GM12875 (cell line): ENCODE data around the gene GDPGP1.

Experiments
- H3K4me3 ChIP-seq: one replicate; pipeline ENCODE4 v1.5.1; 2011; ENCODE audit warnings: low read depth, low read length, control low read depth
- TF ChIP-seq, protein P1 (sequence below): IDR thresholded peaks from 2 replicates; pipeline ENCODE4 v1.5.1; 2011; ENCODE audit warnings: low read depth, mild to moderate bottlenecking, control low read depth, inconsistent platforms, low read length, moderate library complexity, borderline replicate concordance; ENCODE audit not compliant: insufficient read depth

The GDPGP1 gene

DNA sequence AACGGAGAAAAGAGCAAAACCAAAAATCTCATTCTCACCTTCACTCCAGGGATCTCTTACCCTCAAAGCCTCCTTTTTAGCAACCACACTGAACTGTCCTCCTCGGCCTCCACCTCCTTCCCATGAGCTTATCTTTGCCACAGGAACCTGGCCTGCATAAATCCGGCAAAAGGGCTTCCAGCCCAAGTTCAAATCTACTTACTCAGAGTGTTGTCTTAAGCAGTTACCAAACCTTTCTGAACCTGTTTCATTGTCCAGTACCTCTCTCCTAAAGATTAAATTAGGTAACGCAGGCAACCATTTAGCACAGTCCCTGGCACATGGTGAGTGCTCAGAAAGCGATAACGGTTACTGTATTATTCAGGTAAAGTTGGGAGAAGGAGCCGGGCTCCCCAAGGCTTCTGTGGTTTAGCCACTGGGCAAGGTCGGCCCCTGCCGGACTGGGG lies 1.0 kb upstream of the GDPGP1 start:
- H3K4me3 ChIP-seq, result peak overlapping the region; percentile 83
- TF ChIP-seq, protein P1, sequence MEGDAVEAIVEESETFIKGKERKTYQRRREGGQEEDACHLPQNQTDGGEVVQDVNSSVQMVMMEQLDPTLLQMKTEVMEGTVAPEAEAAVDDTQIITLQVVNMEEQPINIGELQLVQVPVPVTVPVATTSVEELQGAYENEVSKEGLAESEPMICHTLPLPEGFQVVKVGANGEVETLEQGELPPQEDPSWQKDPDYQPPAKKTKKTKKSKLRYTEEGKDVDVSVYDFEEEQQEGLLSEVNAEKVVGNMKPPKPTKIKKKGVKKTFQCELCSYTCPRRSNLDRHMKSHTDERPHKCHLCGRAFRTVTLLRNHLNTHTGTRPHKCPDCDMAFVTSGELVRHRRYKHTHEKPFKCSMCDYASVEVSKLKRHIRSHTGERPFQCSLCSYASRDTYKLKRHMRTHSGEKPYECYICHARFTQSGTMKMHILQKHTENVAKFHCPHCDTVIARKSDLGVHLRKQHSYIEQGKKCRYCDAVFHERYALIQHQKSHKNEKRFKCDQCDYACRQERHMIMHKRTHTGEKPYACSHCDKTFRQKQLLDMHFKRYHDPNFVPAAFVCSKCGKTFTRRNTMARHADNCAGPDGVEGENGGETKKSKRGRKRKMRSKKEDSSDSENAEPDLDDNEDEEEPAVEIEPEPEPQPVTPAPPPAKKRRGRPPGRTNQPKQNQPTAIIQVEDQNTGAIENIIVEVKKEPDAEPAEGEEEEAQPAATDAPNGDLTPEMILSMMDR, result no peak

DNA sequence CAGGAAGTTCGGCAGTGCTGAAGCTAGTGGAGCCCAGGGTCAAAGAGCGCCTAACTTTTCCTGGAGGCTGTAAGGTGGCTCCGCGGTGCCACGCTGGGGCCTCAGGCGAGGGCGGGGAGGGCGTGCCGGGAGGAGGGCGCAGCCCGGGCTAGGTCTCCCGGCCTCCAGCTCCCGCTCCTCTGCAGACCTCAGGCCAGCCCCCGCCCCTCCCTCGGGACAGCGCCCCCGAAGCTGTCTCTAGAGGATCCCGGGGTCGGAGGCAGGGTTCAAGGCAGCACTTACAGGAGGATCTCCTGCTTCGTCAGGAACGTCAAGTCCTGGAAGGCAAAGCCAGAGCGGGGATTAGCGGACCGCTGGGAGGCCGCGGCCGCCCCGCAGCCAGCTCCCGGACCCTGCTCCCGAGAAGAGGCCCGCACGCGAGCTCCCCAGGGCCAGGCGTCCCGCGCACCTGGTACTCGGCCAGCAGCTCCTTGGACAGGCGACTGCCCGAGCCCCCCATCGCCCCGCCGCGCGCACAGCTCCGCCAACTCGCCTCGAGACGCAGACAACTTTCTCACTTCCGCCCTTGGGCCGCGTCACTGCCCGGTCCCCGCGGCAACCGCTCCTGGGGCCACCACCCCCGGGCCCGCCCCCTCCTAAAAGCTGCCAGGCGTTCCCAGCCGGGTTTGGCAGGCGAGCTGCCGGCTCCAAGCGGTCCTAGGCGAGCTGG lies 468 bp upstream of the GDPGP1 start, which contains the start of gene CIB1:
Gene CIB1, minus strand, starts transcription at position 555 of the 709 bp plus-strand sequence. Its CDS starts 56 bp downstream, at position 499.
- TF ChIP-seq, protein P1, result peak; percentile 49; the same call in 1 of the 2 replicates

DNA sequence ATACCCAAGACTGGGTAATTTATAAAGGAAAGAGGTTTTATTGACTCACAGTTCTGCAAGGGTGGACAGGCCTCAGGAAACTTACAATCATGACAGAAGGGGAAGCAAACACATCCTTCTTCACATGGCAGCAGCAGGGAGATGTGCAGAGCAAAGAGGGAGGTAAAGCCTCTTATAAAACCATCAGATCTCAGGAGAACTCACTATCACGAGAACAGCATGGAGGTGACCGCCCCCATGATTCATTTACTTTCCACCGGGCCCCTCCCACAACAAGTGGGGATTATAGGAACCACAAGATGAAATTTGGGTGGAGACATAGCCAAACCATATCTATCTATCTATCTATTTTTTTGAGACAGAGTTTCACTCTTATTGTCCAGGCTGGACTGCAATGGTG lies 5.4 kb downstream of the GDPGP1 start:
- TF ChIP-seq, protein P1, result no peak
- H3K4me3 ChIP-seq, result no peak overlapping the region

More for the DNA sequence above, 468 bp upstream of the GDPGP1 start, which contains the start of gene CIB1:
- peak within 1 kb of the TSS; percentile 83 for H3K4me3 ChIP-seq

DNA sequence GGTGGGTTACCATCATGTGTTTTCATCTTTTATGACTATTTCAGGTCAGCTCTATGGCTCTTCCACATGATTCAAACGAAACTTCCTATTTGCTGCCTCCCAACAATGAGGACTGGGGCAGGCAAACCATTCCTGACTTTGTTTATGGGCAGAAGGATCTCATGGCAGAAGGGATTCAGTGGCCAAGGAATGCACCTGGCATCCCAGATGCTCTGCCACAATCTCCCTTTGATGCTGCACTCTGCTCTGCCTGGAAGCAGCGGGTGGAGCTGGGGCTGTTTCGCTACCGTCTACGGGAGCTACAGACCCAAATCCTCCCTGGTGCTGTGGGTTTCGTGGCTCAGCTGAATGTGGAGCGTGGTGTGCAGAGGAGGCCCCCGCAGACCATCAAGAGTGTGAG lies 6.8 kb downstream of the GDPGP1 start:
- TF ChIP-seq, protein P1, result no peak
- H3K4me3 ChIP-seq, result no peak overlapping the region

DNA sequence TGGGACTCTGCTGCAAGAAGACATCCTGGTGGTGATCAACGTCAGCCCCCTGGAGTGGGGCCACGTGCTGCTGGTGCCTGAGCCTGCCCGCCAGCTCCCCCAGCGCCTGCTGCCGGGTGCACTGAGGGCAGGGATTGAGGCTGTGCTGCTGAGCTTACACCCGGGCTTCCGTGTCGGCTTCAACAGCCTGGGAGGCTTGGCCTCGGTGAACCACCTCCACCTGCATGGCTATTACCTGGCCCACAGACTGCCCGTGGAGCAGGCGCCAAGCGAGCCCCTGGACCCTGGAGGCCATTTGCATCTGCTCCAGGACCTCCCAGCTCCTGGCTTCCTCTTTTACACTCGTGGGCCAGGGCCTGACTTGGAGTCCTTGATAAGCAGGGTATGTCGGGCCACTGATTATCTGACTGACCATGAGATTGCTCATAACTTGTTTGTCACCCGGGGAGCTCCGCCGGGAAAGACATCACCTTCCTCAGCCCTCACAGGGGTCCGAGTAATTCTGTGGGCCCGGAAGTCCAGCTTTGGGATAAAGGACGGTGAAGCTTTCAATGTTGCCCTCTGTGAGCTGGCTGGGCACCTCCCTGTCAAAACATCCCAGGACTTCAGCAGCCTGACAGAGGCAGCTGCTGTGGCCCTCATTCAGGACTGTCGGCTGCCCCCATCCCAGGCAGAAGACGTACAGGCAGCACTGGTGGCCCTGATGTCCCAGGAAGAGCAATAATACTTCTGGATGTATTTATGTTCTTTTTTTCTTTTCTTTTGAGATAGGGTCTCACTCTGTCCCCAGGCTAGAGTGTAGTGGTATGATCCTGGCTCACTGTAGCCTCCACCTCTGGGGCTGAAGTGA lies 7.6 kb downstream of the GDPGP1 start:
- no peak overlapping the region for H3K4me3 ChIP-seq
- TF ChIP-seq, protein P1, result no peak

DNA sequence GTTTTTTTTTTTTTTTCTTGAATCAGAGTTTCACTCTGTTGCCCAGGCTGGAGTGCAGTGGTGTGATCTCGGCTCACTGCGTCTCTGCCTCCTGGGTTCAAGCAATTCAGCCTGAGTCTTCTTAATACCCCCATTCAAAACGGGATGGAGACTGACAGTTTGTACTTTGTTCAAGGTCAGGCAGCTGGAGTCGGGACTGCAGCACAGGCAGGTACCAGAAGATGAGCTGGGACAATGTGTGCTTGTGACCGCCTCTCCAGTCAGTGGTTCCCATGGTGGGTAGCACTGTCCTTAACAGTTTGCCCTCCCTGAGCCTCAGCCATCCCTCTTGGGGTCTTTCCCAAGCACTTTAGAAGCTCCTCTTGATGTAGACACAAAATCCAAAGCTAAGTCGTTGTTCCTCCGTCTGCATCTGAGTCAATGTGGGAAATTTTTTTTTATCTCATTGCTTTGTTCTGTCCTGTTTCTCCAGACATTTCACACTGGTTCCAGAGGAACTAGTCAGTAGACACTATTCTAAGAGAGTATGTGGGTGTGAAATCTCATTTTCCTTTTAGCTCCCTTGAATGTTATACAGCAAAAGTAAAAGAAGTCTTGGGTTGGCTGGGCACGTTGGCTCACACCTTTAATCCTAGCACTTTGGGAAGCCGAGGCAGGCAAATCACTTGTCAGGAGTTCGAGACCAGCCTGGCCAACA lies 10.1 kb downstream of the GDPGP1 start:
- TF ChIP-seq, protein P1, result no peak
- no peak overlapping the region for H3K4me3 ChIP-seq
